Myocyte (in vitro differentiated cells): Measurements from ENCODE around the gene CNTN6. TPM values are rescaled to one million over a fixed set of nuclear protein-coding genes. Genes with fewer than 3 reads are reported as not detected.
"Not testable (repeated sequence)": the region's sequence is repeated elsewhere in the genome, so short reads cannot be mapped to it uniquely, and the experiment has no call there.

Experiments used
- DNase-seq: peaks from one replicate; pipeline ENCODE4 v3.0.0-alpha.2; 2012; ENCODE audit warnings: low read depth
- total RNA-seq: library from RNA; depleted of rRNA; stranded (reverse); fragments of >200 nt; gene quantifications from 2 replicates; pipeline ENCODE4 v1.2.3, GENCODE V29; 2014

The CNTN6 gene
- total RNA-seq, 1 donor from 2014 or later, result not detected

GRCh38 chr3:1275495-1275894 is 182.7 kb downstream of the CNTN6 start:
- no peak for DNase-seq

- DNase-seq, result no peak
Observed at GRCh38 chr3:1287815-1288214, 195.0 kb downstream of the CNTN6 start.

GRCh38 chr3:1288805-1289494 is 196.1 kb downstream of the CNTN6 start:
- DNase-seq, result no peak

- no peak for DNase-seq
Observed at GRCh38 chr3:1292571-1293071, 199.8 kb downstream of the CNTN6 start.

- no peak for DNase-seq
Observed at GRCh38 chr3:1294586-1294985, 201.8 kb downstream of the CNTN6 start.

- no peak for DNase-seq
Observed at GRCh38 chr3:1318296-1319005, 225.6 kb downstream of the CNTN6 start.

- no peak for DNase-seq
Observed at GRCh38 chr3:1326546-1326945, 233.7 kb downstream of the CNTN6 start.

- DNase-seq, result no peak
Observed at GRCh38 chr3:1330107-1330506, 237.3 kb downstream of the CNTN6 start.

- DNase-seq, result no peak
Observed at GRCh38 chr3:1346386-1346785, 253.6 kb downstream of the CNTN6 start.

GRCh38 chr3:1348547-1348946 is 255.7 kb downstream of the CNTN6 start:
- DNase-seq, result no peak

- DNase-seq, result no peak
Observed at GRCh38 chr3:1350885-1351284, 258.1 kb downstream of the CNTN6 start.

- no peak for DNase-seq
Observed at GRCh38 chr3:1355691-1356090, 262.9 kb downstream of the CNTN6 start.

- no peak for DNase-seq
Observed at GRCh38 chr3:1356101-1356500, 263.3 kb downstream of the CNTN6 start.

- no peak for DNase-seq
Observed at GRCh38 chr3:1365528-1365927, 272.7 kb downstream of the CNTN6 start.

- no peak for DNase-seq
Observed at GRCh38 chr3:1374471-1374870, 281.6 kb downstream of the CNTN6 start.

GRCh38 chr3:1375145-1375544 is 282.3 kb downstream of the CNTN6 start:
- DNase-seq, result no peak

- no peak for DNase-seq
Observed at GRCh38 chr3:1380926-1381646, 288.3 kb downstream of the CNTN6 start.

GRCh38 chr3:1381647-1382036 is 288.8 kb downstream of the CNTN6 start:
- no peak for DNase-seq

GRCh38 chr3:1387396-1387905 is 294.6 kb downstream of the CNTN6 start:
- not testable (repeated sequence) for DNase-seq

- no peak for DNase-seq
Observed at GRCh38 chr3:1394188-1394587, 301.4 kb downstream of the CNTN6 start.

GRCh38 chr3:1400571-1400970 is 307.7 kb downstream of the CNTN6 start:
- no peak for DNase-seq
